Memory B cell (primary cell): ENCODE results near the gene UBE2I.
"Not testable (repeated sequence)": the region's sequence is repeated elsewhere in the genome, so short reads cannot be mapped to it uniquely, and the experiment has no call there.

Experiments used
- ATAC-seq: fragments of 150-1000 bp; cut with Tn5 transposase; 2 replicates; pipeline ENCODE4 v1.10.0; 2021; ENCODE audit warnings: low read depth, mild to moderate bottlenecking, moderate library complexity
- DNase-seq, 2 donors: peaks; one replicate each; pipeline ENCODE4 v3.0.0; 2022; ENCODE audit warnings: low spot score in 2 of 2
- H3K27ac Mint-ChIP-seq: one replicate; pipeline ENCODE4 v1.8.0; 2022; ENCODE audit warnings: mild to moderate bottlenecking, moderate library complexity, mixed read lengths
- H3K27me3 Mint-ChIP-seq: one replicate; pipeline ENCODE4 v1.8.0; 2022; ENCODE audit warnings: mixed read lengths
- H3K36me3 Mint-ChIP-seq: one replicate; pipeline ENCODE4 v1.8.0; 2022; ENCODE audit warnings: mild to moderate bottlenecking, mixed read lengths
- H3K4me1 Mint-ChIP-seq: one replicate; pipeline ENCODE4 v1.8.0; 2022; ENCODE audit warnings: mixed read lengths
- H3K4me3 Mint-ChIP-seq: one replicate; pipeline ENCODE4 v1.8.0; 2022; ENCODE audit warnings: mild to moderate bottlenecking, moderate library complexity, mixed read lengths
- H3K9me3 Mint-ChIP-seq: one replicate; pipeline ENCODE4 v1.8.0; 2022; ENCODE audit warnings: mixed read lengths

The UBE2I gene

GRCh38 chr16:1319041-1319440 is 9.6 kb downstream of the UBE2I start:
- H3K4me1 Mint-ChIP-seq, result peaks cover 2% of the 10 kb centered on the region
- ATAC-seq, result no peak
- H3K27me3 Mint-ChIP-seq, result no peaks in the 10 kb centered on the region
- no peaks in the 10 kb centered on the region for H3K9me3 Mint-ChIP-seq
- peak overlapping the region; percentile 45 for H3K27ac Mint-ChIP-seq
- H3K4me3 Mint-ChIP-seq, result no peak overlapping the region
- DNase-seq, result no peak
- peaks cover 22% of the 10 kb centered on the region for H3K36me3 Mint-ChIP-seq

GRCh38 chr16:1320097-1320496 is 10.7 kb downstream of the UBE2I start:
- H3K27ac Mint-ChIP-seq, result no peak overlapping the region
- H3K36me3 Mint-ChIP-seq, result peaks cover 25% of the 10 kb centered on the region

GRCh38 chr16:1320658-1321240 is 11.3 kb downstream of the UBE2I start:
- Mint-ChIP-seq H3K27me3 (no peaks in the 10 kb centered on the region), H3K4me3 (no peak overlapping the region), H3K9me3 (no peaks in the 10 kb centered on the region), H3K27ac (peak overlapping the region; percentile 45), H3K36me3 (peaks cover 25% of the 10 kb centered on the region), H3K4me1 (peaks cover 2% of the 10 kb centered on the region)
- no peak for ATAC-seq
- DNase-seq, result no peak

More at GRCh38 chr16:1320097-1320496, 10.7 kb downstream of the UBE2I start:
- Mint-ChIP-seq H3K4me3 (no peak overlapping the region), H3K4me1 (no peaks in the 10 kb centered on the region), H3K27me3 (no peaks in the 10 kb centered on the region), H3K9me3 (no peaks in the 10 kb centered on the region)
- ATAC-seq, result no peak
- no peak for DNase-seq

GRCh38 chr16:1322407-1322806 is 13.0 kb downstream of the UBE2I start:
- Mint-ChIP-seq H3K4me3 (no peak overlapping the region), H3K27ac (no peak overlapping the region), H3K27me3 (no peaks in the 10 kb centered on the region), H3K4me1 (peaks cover 7% of the 10 kb centered on the region), H3K36me3 (peaks cover 20% of the 10 kb centered on the region), H3K9me3 (no peaks in the 10 kb centered on the region)
- no peak for DNase-seq
- no peak for ATAC-seq

GRCh38 chr16:1323296-1324239 is 14.1 kb downstream of the UBE2I start:
- H3K9me3 Mint-ChIP-seq, result no peaks in the 10 kb centered on the region
- H3K27ac Mint-ChIP-seq, result peak overlapping the region; percentile 45
- H3K4me3 Mint-ChIP-seq, result no peak overlapping the region
- peaks cover 13% of the 10 kb centered on the region for H3K36me3 Mint-ChIP-seq
- DNase-seq, result no peak
- peaks cover 7% of the 10 kb centered on the region for H3K4me1 Mint-ChIP-seq
- no peaks in the 10 kb centered on the region for H3K27me3 Mint-ChIP-seq
- no peak for ATAC-seq

- DNase-seq (no peak), ATAC-seq (no peak)
- peaks cover 7% of the 10 kb centered on the region for H3K4me1 Mint-ChIP-seq
- H3K9me3 Mint-ChIP-seq, result no peaks in the 10 kb centered on the region
- H3K36me3 Mint-ChIP-seq, result peaks cover 12% of the 10 kb centered on the region
- H3K4me3 Mint-ChIP-seq, result no peak overlapping the region
- H3K27ac Mint-ChIP-seq, result peak overlapping the region; percentile 45
- no peaks in the 10 kb centered on the region for H3K27me3 Mint-ChIP-seq
Measured at GRCh38 chr16:1324286-1324826, 14.9 kb downstream of the UBE2I start.

- H3K27ac Mint-ChIP-seq, result peak overlapping the region; percentile 99
- H3K4me3 Mint-ChIP-seq, result peak overlapping the region; percentile 5
- H3K27me3 Mint-ChIP-seq, result no peaks in the 10 kb centered on the region
- H3K36me3 Mint-ChIP-seq, result peaks cover 11% of the 10 kb centered on the region
- no peak for ATAC-seq
- no peaks in the 10 kb centered on the region for H3K9me3 Mint-ChIP-seq
- H3K4me1 Mint-ChIP-seq, result peaks cover 7% of the 10 kb centered on the region
- DNase-seq, result no peak
Measured at GRCh38 chr16:1325261-1325660, 15.8 kb downstream of the UBE2I start.

- Mint-ChIP-seq H3K27ac (peak overlapping the region; percentile 99), H3K36me3 (peaks cover 11% of the 10 kb centered on the region), H3K9me3 (no peaks in the 10 kb centered on the region), H3K27me3 (no peaks in the 10 kb centered on the region), H3K4me3 (peak overlapping the region; percentile 37), H3K4me1 (peaks cover 7% of the 10 kb centered on the region)
- ATAC-seq (peak; percentile 20), DNase-seq (no peak)
Measured at GRCh38 chr16:1325673-1326371, 16.4 kb downstream of the UBE2I start.

- no peaks in the 10 kb centered on the region for H3K9me3 Mint-ChIP-seq
- peak; percentile 82 for ATAC-seq
- H3K36me3 Mint-ChIP-seq, result peaks cover 11% of the 10 kb centered on the region
- peaks cover 7% of the 10 kb centered on the region for H3K4me1 Mint-ChIP-seq
- peak in 1 of 2 donors; percentile 59 for DNase-seq
- H3K4me3 Mint-ChIP-seq, result peak overlapping the region; percentile 54
- no peaks in the 10 kb centered on the region for H3K27me3 Mint-ChIP-seq
- H3K27ac Mint-ChIP-seq, result peak overlapping the region; percentile 99
Measured at GRCh38 chr16:1326391-1326790, 17.0 kb downstream of the UBE2I start.

- no peaks in the 10 kb centered on the region for H3K9me3 Mint-ChIP-seq
- H3K27ac Mint-ChIP-seq, result peak overlapping the region; percentile 99
- peaks cover 7% of the 10 kb centered on the region for H3K4me1 Mint-ChIP-seq
- peak overlapping the region; percentile 54 for H3K4me3 Mint-ChIP-seq
- no peaks in the 10 kb centered on the region for H3K27me3 Mint-ChIP-seq
- peaks cover 11% of the 10 kb centered on the region for H3K36me3 Mint-ChIP-seq
- ATAC-seq (peak; percentile 3), DNase-seq (no peak)
Measured at GRCh38 chr16:1326946-1327618, 17.6 kb downstream of the UBE2I start.

- no peak for DNase-seq
- no peaks in the 10 kb centered on the region for H3K27me3 Mint-ChIP-seq
- no peak for ATAC-seq
- peaks cover 11% of the 10 kb centered on the region for H3K36me3 Mint-ChIP-seq
- H3K9me3 Mint-ChIP-seq, result no peaks in the 10 kb centered on the region
- H3K4me1 Mint-ChIP-seq, result peaks cover 7% of the 10 kb centered on the region
- no peak overlapping the region for H3K4me3 Mint-ChIP-seq
- peak overlapping the region; percentile 99 for H3K27ac Mint-ChIP-seq
Measured at GRCh38 chr16:1327619-1327947, 18.1 kb downstream of the UBE2I start.

- not testable (repeated sequence) for ATAC-seq, H3K4me1 Mint-ChIP-seq, DNase-seq, H3K27me3 Mint-ChIP-seq, H3K9me3 Mint-ChIP-seq, H3K4me3 Mint-ChIP-seq
- Mint-ChIP-seq H3K27ac (peak overlapping the region; percentile 99), H3K36me3 (peaks cover 11% of the 10 kb centered on the region)
Measured at GRCh38 chr16:1328136-1328535, 18.7 kb downstream of the UBE2I start.

GRCh38 chr16:1328961-1329360 is 19.5 kb downstream of the UBE2I start:
- peak overlapping the region; percentile 86 for H3K27ac Mint-ChIP-seq
- H3K4me3 Mint-ChIP-seq, H3K27me3 Mint-ChIP-seq, H3K9me3 Mint-ChIP-seq, ATAC-seq, H3K36me3 Mint-ChIP-seq, H3K4me1 Mint-ChIP-seq, DNase-seq: not testable (repeated sequence)
